GM10266 (cell line): Measurements from ENCODE around the gene NRG3.

ENCODE experiments used
- DNase-seq: peaks from one replicate; pipeline ENCODE4 v3.0.0; 2012; ENCODE audit errors: extremely low spot score
- CTCF ChIP-seq: IDR thresholded peaks from 2 replicates; pipeline ENCODE4 v1.5.1; 2012; ENCODE audit warnings: mild to moderate bottlenecking, low read depth; ENCODE audit not compliant: control insufficient read depth, insufficient read depth; ENCODE audit errors: missing control alignments

The NRG3 gene

DNA sequence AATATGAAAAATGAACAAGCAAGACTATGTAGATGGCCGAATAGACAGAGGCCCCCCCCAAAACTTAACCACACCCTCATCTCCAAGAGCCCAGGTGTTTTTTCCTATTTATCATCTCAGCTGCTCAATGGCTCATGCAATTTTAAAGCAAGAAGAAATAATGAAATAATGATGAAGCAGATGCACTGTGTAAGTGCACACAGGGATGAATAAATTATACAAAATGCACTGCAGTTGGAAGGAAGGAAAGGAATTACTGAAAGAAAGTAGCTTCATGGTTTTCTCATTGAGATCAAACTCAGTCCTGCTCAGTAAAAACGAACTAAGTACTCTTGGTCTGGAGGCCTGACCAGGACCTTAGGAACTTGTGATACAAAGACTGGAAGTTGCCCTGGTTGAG, 810.1 kb downstream of the NRG3 start:
- no peak for TF ChIP-seq CTCF
- no peak for DNase-seq

GRCh38 chr10:82691211-82691610, 816.2 kb downstream of the NRG3 start:
- DNase-seq, result no peak
- TF ChIP-seq CTCF, result no peak

DNA sequence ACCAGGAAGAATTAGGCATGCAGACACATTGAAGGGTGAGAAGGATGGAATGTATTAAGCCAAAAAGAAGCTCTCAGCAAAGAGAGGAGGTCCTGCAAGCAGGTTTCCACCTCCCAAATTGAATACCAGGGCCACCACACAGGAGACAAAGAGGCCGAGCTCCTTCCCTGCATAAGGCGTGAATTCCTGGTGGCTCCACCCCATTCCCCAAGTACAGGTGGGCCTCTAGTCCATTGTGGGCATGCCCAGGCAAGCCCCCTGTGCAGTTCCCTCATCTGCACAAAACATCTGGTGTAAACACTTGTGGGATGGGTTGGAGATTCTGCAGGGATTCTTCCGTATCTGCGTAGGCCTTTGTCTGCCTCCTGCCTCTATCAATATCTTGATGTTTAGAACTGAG, 817.5 kb downstream of the NRG3 start:
- TF ChIP-seq CTCF, result no peak
- no peak for DNase-seq

DNA sequence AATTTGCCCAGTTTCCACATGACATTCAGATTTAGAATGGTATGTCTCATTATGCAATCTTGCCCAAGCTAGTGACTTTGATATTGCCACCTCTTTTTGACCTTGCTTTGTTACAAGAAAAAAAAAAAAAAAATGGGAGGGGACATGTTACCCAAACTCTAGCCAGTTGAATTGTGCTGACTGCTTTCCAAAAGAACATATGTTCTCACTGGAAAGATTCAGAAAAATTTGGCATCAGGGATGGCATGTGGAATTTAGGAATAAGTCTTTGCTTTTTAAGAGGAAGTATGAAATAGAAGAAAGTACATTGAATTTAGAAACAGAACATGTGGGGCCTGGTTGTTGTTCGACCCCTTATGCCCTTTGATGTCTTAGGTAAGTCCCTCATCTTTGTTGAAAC, 846.8 kb downstream of the NRG3 start:
- no peak for TF ChIP-seq CTCF
- no peak for DNase-seq

- TF ChIP-seq CTCF, result no peak
- DNase-seq, result no peak
Observed at GRCh38 chr10:82722273-82722672, 847.3 kb downstream of the NRG3 start.

- no peak for TF ChIP-seq CTCF
Observed at GRCh38 chr10:82736305-82736704, 861.3 kb downstream of the NRG3 start.

GRCh38 chr10:82737549-82737948, 862.6 kb downstream of the NRG3 start:
- DNase-seq, result no peak
- TF ChIP-seq CTCF, result no peak

More at GRCh38 chr10:82736305-82736704, 861.3 kb downstream of the NRG3 start:
- DNase-seq, result no peak
